GM12878 (cell line): ENCODE measurements around the gene ABCC4. TPM values are rescaled to one million over a fixed set of nuclear protein-coding genes. Genes with fewer than 3 reads are reported as not detected.

ENCODE experiments used
- ATAC-seq: fragments of 200-7000 bp; cut with Tn5 transposase; 3 replicates; pipeline ENCODE4 v1.9.1; 2020; ENCODE audit warnings: mild to moderate bottlenecking, moderate library complexity
- BruUV-seq: library from RNA; stranded (reverse); fragments of 400-500 nt; replicated peaks from 2 replicates; lab custom pipeline; 2021; lab: Mats Ljungman, UMichigan
- CTCF ChIA-PET: fragments of 300-600 bp; sonication (Branson Sonifier 250); formaldehyde crosslinking; extraction: SDS; loops from one replicate; lab custom pipeline; 2021; ENCODE audit warnings: inconsistent platforms; lab: Yijun Ruan, JAX
- POLR2A ChIA-PET: fragments of 350-600 bp; formaldehyde crosslinking; extraction: SDS; loops from one replicate; lab custom pipeline; 2021; ENCODE audit warnings: inconsistent platforms; lab: Charles Lee
- RAD21 ChIA-PET: fragments of 300-600 bp; sonication (Branson Sonifier 250); formaldehyde crosslinking; loops from one replicate; lab custom pipeline; 2023; ENCODE audit warnings: antibody characterized with exemption; ENCODE audit not compliant: unreplicated experiment; lab: Charles Lee
- SMC1A ChIA-PET: fragments of 300-600 bp; sonication (Branson Sonifier 250); formaldehyde crosslinking; loops from one replicate; lab custom pipeline; 2023; ENCODE audit not compliant: unreplicated experiment, uncharacterized antibody; lab: Charles Lee
- DNase-seq: peaks from one replicate; pipeline ENCODE4 v3.0.0-alpha.2; 2011; ENCODE audit warnings: low read depth, low spot score
- FAIRE-seq: peaks from 3 replicates; lab custom pipeline; 2011; peaks lifted over from hg19 to GRCh38; lab: Jason Lieb, UNC
- H2AFZ ChIP-seq: 2 replicates; pipeline ENCODE4 v1.6.0; 2011; ENCODE audit warnings: low read depth, low read length, control low read depth; ENCODE audit not compliant: control insufficient read depth
- H3K27ac ChIP-seq: 2 replicates; pipeline ENCODE4 v1.5.1; 2011; ENCODE audit warnings: control low read depth; ENCODE audit not compliant: control insufficient read depth, insufficient read depth
- H3K27me3 ChIP-seq, 2 experiments: replicated peaks in 1 of 2; 2 replicates each; pipeline versions ENCODE4 v1.6.0 to v1.6.1; 2011; ENCODE audit warnings: low read length in 1 of 2; ENCODE audit not compliant: control insufficient read depth in 2 of 2, insufficient read depth in 2 of 2
- H3K36me3 ChIP-seq, 2 experiments: 2 replicates each; pipeline ENCODE4 v1.5.1; 2011; ENCODE audit warnings: low read length in 1 of 2; ENCODE audit not compliant: control insufficient read depth in 2 of 2, insufficient read depth in 2 of 2
- H3K4me1 ChIP-seq: 2 replicates; pipeline ENCODE4 v1.6.1; 2011; ENCODE audit warnings: mild to moderate bottlenecking, low read length, moderate library complexity, mixed read lengths; ENCODE audit not compliant: control insufficient read depth, insufficient read depth
- H3K4me2 ChIP-seq: 2 replicates; pipeline ENCODE4 v1.6.0; 2011; ENCODE audit warnings: control low read depth; ENCODE audit not compliant: control insufficient read depth, insufficient read depth
- H3K4me3 ChIP-seq: fragments of 200-600 bp; sonication (generic); 2 replicates; pipeline ENCODE4 v1.5.1; 2016
- H3K79me2 ChIP-seq: 2 replicates; pipeline ENCODE4 v1.6.0; 2011; ENCODE audit warnings: low read length; ENCODE audit not compliant: control insufficient read depth, insufficient read depth
- H3K9ac ChIP-seq: 2 replicates; pipeline ENCODE4 v1.8.0; 2011; ENCODE audit warnings: low read length, control low read depth, mixed read lengths; ENCODE audit not compliant: control insufficient read depth, insufficient read depth
- H3K9me3 ChIP-seq: replicated peaks from 3 replicates; pipeline ENCODE4 v1.5.1; 2011; ENCODE audit warnings: mild to moderate bottlenecking, low read length; ENCODE audit not compliant: control insufficient read depth, insufficient read depth
- H4K20me1 ChIP-seq: 2 replicates; pipeline ENCODE4 v1.6.0; 2011; ENCODE audit not compliant: control insufficient read depth, insufficient read depth
- CHD1 ChIP-seq: IDR thresholded peaks from 2 replicates; pipeline ENCODE4 v1.6.1; 2012; ENCODE audit warnings: low read depth, low read length, improper control_type of control experiment
- JUNB ChIP-seq: IDR thresholded peaks from 2 replicates; pipeline ENCODE4 v1.6.1; 2016; ENCODE audit warnings: antibody characterized with exemption, mild to moderate bottlenecking
- KDM1A ChIP-seq: fragments of 200-600 bp; sonication (generic); IDR thresholded peaks from 2 replicates; pipeline ENCODE4 v1.6.1; 2016; ENCODE audit warnings: borderline replicate concordance
- LARP7 ChIP-seq: fragments of 450-650 bp; IDR thresholded peaks from 2 replicates; pipeline ENCODE4 v1.6.1; 2017; ENCODE audit warnings: mild to moderate bottlenecking
- NFXL1 ChIP-seq: fragments of 450-650 bp; IDR thresholded peaks from 2 replicates; pipeline ENCODE4 v1.6.1; 2017; ENCODE audit warnings: antibody characterized with exemption, mild to moderate bottlenecking, borderline replicate concordance
- RUNX3 ChIP-seq: IDR thresholded peaks from 2 replicates; pipeline ENCODE4 v1.6.1; 2012; ENCODE audit warnings: low read length, inconsistent platforms
- SREBF2 ChIP-seq: IDR thresholded peaks from 2 replicates; pipeline ENCODE4 v1.6.1; 2012; ENCODE audit warnings: mild to moderate bottlenecking, low read length
- STAT3 ChIP-seq: IDR thresholded peaks from 2 replicates; pipeline ENCODE4 v1.6.1; 2011; ENCODE audit warnings: low read depth, low read length, improper control_type of control experiment
- in situ Hi-C: fragments of 300-500 bp; cut with MboI; formaldehyde crosslinking; loops from 9 replicates; pipeline ENCODE4 v1.14.3; 2018; ENCODE audit warnings: mixed read lengths
- intact Hi-C: fragments of 100-400 bp; cut with micrococcal nuclease; formaldehyde crosslinking; loops from one replicate; pipeline ENCODE4 v1.14.2; 2022; ENCODE audit not compliant: unreplicated experiment
- polyA plus RNA-seq, 11 experiments: library from polyadenylated mRNA; depleted of rRNA in 4 of 11; unstranded in 6 of 11; stranded (reverse) in 5 of 11; fragments of >200 nt; fragmentation: Nextera tagmentation in 4 of 11; fragmentation: Illumina TruSeq in 1 of 11; extraction: Ambion mirVana in 4 of 11; extraction: Trizol in 1 of 11; gene quantifications; 1 replicate in 1 of 11; 2 replicates in 10 of 11; pipeline versions ENCODE4 v1.2.1 to v1.2.3, GENCODE V29; 2011 to 2016; ENCODE audit warnings: inconsistent platforms in 2 of 11, missing spikeins in 2 of 11, low read depth in 1 of 11
- total RNA-seq, 4 experiments: library from RNA; depleted of rRNA in 3 of 4; stranded (reverse); fragments of >200 nt in 3 of 4; fragmentation: Illumina TruSeq in 1 of 4; extraction: Trizol in 1 of 4; gene quantifications; 2 replicates each; pipeline versions ENCODE4 v1.2.1 to v1.2.3, GENCODE V29; 2013 to 2021

The ABCC4 gene
- total and polyA plus RNA-seq, 10 of the 15 experiments (the other 5 are each of a cell fraction or from before 2014, with no cell fraction given), result 7.2 to 44.4 (median 24.1) TPM

DNA sequence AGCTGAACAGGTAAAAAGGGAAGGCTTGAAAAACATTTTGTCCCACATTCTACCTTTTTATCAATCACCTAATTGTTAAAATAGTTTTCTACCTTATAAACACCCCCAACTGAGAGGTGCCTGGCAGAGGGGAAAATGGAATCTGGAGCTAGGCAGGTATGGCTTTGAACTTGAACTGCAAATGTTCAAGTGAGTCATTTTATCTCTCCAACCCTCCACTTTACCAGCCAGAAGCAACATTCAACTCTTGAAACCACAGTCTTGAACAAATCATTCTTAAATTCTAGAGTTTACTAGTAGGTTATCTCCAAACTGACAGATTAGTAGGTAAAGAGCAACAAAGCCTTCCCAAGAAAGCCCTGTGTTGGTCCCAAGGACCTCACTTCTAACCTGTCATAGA lies 116.9 kb downstream of the ABCC4 start:
- no peak for TF ChIP-seq CHD1
- TF ChIP-seq STAT3, result no peak
- peak; percentile 36; the same call in 1 of the 2 replicates for TF ChIP-seq JUNB
- no peak for TF ChIP-seq NFXL1
- no peak for TF ChIP-seq LARP7
- TF ChIP-seq KDM1A, result no peak
- TF ChIP-seq SREBF2, result no peak
- peak; percentile 40; the same call in 1 of the 2 replicates for TF ChIP-seq RUNX3
- ChIA-PET CTCF (interaction anchor here (0.6 to 5.4 kb wide), 4 partner anchors 197 to 500 kb away, joined by 4 to 55 read pairs (median 21); no protein-coding TSS in a partner anchor), SMC1A (interaction anchor here (1.3 to 5.0 kb wide), 3 partner anchors 216 to 224 kb away, joined by 4 to 51 read pairs (median 4); no protein-coding TSS in a partner anchor), POLR2A (no interaction called here), RAD21 (interaction anchor here (0.9 to 6.0 kb wide), 3 partner anchors 116 to 220 kb away, joined by 3 to 40 read pairs (median 4); no protein-coding TSS in a partner anchor)
- H3K4me1 ChIP-seq, result peaks cover 30% of the 10 kb centered on the region
- in situ Hi-C loops (no loop called here), intact Hi-C loops (loop anchor here (10.0 kb wide), 1 partner anchor 510 kb away; no protein-coding TSS in a partner anchor)
- H3K4me2 ChIP-seq, result no peak overlapping the region
- H3K9me3 ChIP-seq, result no peaks in the 10 kb centered on the region
- H3K27ac ChIP-seq, result no peak overlapping the region
- H3K27me3 ChIP-seq, result no peaks in the 10 kb centered on the region
- no peaks in the 10 kb centered on the region for H4K20me1 ChIP-seq
- no peak overlapping the region for H3K4me3 ChIP-seq
- DNase-seq (no peak), FAIRE-seq (no peak), ATAC-seq (no peak)
- H2AFZ ChIP-seq, result no peak overlapping the region
- no peak overlapping the region for H3K9ac ChIP-seq
- no TSS peak for BruUV-seq
- peaks cover 1% of the 10 kb centered on the region; the same call in 1 of the 2 replicates for H3K79me2 ChIP-seq
- peaks cover 2 to 9% of the 10 kb centered on the region in 2 experiments for H3K36me3 ChIP-seq
